ENCODE measurements around the gene HCN3.

The HCN3 gene

GRCh38 chr1:155263067-155263466 is 14.2 kb upstream of the HCN3 start:
- DNase-seq (ENCODE audit: low spot score) = no peak
- Histone ChIP-seq H3K4me3 (no peak overlapping the region), H3K27ac (peak overlapping the region in 1 of 2 donors; percentile 93)
- TF ChIP-seq CTCF (IDR thresholded peaks at IDR 0.05) = no peak

- Histone ChIP-seq H3K4me3 (no peak overlapping the region), H3K27ac (no peak overlapping the region)
- no peak for DNase-seq (ENCODE audit: low spot score)
- no peak for TF ChIP-seq CTCF (IDR thresholded peaks at IDR 0.05)
Observed at GRCh38 chr1:155266553-155266952, 10.7 kb upstream of the HCN3 start.

- no peak overlapping the region for H3K4me3 ChIP-seq
- no peak overlapping the region for H3K27ac ChIP-seq
- no peak for DNase-seq (ENCODE audit: low spot score)
- no peak for TF ChIP-seq CTCF (IDR thresholded peaks at IDR 0.05)
Observed at GRCh38 chr1:155267373-155267772, 9.9 kb upstream of the HCN3 start.

GRCh38 chr1:155268630-155269029 is 8.6 kb upstream of the HCN3 start:
- Histone ChIP-seq H3K27ac (no peak overlapping the region), H3K4me3 (no peak overlapping the region)
- TF ChIP-seq CTCF (IDR thresholded peaks at IDR 0.05) = no peak
- no peak for DNase-seq (ENCODE audit: low spot score)

GRCh38 chr1:155269381-155269780 is 7.9 kb upstream of the HCN3 start:
- DNase-seq (ENCODE audit: low spot score) = no peak
- Histone ChIP-seq H3K27ac (no peak overlapping the region), H3K4me3 (no peak overlapping the region)
- no peak for TF ChIP-seq CTCF (IDR thresholded peaks at IDR 0.05)

- DNase-seq (ENCODE audit: low spot score) = no peak
- Histone ChIP-seq H3K27ac (peak overlapping the region; percentile 100), H3K4me3 (peak overlapping the region; percentile 95)
- no peak for TF ChIP-seq CTCF (IDR thresholded peaks at IDR 0.05)
Observed at GRCh38 chr1:155272466-155273342, 4.6 kb upstream of the HCN3 start.
